NCI-H1694 (cell line): ENCODE data around the gene TIPRL.
"Not testable (repeated sequence)": the region's sequence is repeated elsewhere in the genome, so short reads cannot be mapped to it uniquely, and the experiment has no call there.

ENCODE experiments used
- DNase-seq: peaks from one replicate; lab custom pipeline; 2025; lab: John Stamatoyannopoulos, UW

Gene TIPRL

DNA sequence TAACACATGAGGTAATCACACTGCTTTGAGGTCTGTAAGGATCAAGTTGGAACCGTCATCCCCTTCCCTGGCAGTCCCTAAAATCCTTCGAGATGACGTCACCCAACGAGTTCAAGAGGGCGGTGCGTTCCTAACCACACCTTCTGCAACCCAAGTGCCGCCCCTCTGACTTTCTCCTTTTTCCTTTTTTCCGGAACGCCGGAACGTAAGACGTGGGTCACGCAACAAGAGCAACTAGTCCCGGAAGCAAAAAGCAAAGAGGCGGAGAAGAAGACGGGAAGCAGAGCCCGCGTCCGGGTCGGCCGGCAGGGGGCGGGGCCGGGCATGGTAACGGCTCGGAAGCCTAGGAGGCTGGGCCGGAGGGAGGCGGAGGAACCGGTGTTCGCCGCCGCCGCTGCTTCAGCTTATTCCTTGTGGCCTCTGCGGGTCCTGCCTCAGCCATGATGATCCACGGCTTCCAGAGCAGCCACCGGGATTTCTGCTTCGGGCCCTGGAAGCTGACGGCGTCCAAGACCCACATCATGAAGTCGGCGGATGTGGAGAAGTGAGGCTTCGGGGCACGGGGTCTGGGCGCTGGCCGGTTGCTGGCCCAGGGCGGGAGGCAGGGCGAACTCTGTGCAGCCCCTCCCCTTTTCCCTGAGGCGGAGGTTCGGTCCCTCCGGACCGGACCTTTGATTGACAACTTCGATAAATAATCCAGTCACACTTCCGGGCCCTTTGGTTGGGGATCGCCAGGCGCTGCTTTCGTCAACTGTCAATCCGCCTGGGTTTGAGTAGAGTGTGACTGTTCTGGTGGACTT lies at the start of gene TIPRL:
TSS of gene TIPRL (plus strand) at position 325 of the 800 bp plus-strand sequence. CDS start at position 441, 116 bp downstream.
- peak; percentile 97 for DNase-seq

DNA sequence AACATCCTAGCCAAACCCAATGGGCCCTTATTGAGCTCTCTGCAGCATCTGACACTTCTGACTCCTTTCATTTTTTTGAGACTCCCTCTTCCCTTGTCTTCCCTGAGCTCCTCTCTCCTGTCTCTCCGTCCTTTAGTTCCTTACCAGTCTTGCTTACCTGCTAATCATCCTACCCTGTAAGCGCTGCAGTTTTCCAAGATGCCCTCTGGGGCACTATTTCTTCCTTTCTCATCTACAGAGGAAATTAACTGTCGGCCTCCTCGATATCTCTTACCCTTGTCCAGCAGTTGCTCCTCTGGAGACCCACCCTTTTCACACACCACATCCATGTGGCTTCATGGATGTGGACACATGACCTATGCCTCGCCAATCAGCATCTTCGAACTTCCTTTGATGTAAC lies 48.8 kb upstream of the TIPRL start:
- DNase-seq = no peak

DNA sequence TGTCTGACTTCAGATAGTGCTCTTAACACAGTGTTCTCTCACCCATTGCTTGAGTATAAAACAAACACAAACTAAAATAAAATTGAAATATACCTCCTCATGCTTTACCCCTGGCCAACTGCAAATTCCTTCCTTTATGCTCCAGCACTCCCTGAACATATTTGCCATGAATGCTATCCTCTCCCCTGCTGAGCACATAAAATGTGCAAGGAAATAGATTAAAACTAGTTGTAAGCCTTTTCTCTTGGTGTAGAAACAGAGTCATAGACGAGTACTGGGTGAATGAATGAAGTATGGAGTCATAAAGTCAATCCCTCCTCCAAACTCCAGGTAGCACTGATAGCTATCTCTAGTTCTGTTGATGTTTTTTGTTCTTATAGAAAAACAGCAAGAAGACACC lies 44.6 kb upstream of the TIPRL start:
- no peak for DNase-seq

DNA sequence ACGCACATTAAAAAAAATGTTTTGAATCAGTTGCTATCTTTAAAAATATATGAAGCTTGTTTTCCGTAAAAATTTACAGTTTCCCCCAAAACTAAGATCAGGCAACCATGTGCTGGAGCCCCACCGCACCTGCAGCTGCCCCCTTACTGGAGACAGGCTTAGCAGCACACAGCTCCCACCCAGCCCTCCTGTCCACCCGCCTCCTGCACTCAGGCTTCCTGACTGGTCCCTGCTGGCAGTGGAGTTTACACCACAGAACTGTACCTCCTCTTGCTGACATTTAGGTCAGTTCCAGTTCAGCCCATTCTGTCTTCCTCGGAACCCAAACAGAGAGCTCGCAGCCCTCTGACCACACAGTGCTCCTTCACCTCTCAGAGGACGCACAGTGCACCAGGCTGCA lies 44.1 kb upstream of the TIPRL start:
- no peak for DNase-seq

DNA sequence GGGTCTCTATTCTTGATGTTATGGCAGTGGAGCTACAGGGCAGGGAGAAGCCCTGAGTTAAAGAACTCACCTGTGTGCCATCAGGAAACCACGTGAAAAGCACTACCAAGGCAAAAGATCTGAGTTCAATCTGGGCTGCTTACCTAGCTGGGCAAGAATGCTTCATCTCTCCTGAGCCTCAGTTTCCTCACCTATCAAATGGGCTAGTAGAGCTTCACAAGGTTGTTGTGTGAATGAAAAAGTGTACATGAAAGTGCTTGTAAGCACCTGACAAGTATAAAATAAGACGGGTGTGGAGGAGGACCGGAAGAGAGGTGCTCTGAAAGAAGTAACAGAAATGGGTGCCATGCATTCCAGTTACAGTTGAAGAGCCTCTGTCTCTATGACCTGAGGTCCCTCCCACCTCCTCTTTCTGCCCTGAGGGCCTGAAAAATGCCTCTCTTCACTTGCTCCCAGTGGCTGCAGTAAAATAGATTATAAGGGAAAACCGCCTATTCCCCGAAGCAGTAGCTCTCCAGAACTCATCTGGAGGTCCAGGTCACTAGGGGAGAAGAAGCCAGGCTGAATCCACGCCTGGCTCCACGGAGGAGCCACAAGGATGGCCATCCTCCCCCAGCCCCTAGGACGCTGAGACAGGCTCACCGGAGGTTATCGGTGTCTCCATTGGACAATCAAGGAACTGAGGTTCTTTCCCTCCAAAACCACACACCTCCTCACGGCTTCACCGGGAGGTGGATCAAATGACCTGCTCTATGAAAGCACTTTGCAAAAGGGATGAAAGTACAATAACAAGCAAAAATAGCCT lies 43.4 kb upstream of the TIPRL start:
- no peak for DNase-seq

DNA sequence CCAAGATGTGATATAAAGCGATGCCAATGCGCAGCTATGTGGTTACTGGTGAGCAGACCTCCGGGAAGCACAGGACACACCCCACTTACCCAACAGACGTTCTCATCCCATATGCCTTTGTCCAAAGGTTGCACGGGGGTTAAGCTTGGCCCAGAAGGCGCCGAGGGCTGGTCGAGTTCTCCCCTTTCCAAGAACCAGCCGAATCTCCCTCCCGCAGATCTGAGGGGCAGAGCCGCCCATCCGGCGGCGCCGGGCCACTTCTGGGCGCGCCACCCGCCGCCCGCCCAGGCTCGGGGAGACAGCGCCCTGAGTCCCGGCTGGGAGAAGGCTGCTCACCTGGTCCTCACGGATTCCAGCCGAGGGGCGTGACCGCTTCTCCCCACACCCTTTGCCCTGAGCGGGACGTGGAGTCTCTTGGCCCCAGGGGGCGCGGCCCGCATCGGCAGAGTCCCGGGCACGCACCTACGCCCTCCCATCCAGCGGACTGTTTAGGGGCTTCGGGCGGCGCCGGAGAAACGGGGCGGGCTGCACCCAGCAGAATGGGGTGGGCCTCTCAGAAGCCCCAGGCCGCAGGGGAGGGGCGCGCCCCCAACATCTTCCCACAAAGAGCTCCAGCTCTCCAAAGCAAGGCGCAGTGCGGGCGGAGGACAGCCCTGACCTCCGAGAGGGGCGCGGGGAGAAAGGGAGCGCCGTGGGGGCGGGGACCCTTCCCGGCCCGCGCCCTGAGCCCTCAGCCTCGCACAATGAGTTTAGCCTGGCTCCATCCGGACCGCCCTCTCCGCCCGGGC lies 42.6 kb upstream of the TIPRL start:
- DNase-seq = no peak

DNA sequence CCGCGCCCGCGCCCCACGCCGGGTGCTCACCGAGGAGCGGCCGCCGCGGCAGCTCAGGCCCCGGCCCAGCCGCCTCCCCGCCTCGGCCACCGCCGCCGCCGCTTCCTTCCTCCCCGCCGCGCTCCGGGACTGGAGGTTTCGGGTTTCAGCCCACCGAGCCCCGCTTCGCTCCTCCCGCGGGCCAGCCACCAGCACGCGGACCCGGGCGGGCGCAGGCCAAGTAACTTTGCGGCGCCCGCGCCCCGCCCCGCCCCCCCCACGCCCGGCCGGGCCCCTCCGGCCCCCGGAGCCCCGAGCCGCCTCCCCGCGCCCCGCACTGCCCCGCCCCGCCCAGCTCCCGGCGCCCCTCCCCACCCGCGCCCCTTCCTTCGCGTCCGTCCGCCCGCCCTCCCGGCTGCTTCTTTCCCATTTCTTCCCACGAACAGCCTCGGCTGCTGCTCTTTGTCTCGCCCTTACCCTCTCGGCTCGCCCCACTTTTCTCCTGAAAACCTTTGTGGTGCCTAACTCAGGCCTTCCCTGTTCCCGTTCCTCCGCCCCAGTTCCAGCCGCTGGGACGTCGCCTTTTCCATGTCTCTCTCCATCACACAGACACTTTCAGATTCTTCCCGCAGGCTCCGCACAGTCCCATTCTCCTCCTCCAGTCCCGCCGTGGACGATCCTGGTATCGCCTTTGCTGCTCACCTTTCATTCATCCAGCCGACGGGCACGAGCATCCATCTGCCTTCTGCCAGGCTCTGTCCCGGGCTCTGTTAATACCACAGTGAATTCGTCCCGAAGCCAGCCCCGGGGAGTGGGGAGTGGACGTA lies 41.9 kb upstream of the TIPRL start, which contains the start of gene GPR161:
TSS of gene GPR161 (minus strand) at position 222 of the 806 bp plus-strand sequence. CDS start 32,080 bp downstream, outside the sequence.
- DNase-seq = no peak

DNA sequence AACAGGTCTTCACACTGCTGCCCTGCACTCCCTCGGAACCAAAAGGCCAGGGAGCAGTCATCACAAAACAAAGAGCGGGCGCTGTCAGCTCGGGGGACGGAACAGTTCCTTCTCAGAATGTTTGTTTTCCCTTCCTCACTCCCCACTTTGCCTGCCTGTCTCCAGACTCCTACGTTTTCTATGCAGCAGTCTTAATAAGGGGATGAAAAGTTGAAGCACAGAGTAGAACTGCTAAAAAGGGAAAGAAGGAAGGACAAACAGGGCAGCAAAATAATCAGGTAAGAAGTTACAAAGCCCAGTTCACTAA lies 41.3 kb upstream of the TIPRL start:
- no peak for DNase-seq

DNA sequence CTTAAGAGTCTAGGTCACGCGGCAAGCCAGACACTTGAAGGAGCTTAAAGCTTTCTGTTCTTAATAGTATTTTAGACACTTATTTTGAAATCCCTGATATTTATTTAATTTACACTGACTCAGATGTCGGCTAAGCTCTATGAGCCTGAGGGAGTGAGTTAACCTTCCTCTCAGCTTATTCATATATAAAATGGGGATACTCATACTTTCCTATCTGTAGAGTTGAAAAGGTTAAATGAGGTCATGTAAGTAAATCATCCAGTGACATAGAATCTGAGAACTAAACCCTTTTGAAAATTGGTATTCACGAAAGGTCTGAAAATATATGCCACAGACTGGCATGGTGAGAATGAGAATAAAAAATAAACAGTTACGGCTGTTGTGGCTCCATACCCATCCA lies 40.6 kb upstream of the TIPRL start:
- DNase-seq = no peak

DNA sequence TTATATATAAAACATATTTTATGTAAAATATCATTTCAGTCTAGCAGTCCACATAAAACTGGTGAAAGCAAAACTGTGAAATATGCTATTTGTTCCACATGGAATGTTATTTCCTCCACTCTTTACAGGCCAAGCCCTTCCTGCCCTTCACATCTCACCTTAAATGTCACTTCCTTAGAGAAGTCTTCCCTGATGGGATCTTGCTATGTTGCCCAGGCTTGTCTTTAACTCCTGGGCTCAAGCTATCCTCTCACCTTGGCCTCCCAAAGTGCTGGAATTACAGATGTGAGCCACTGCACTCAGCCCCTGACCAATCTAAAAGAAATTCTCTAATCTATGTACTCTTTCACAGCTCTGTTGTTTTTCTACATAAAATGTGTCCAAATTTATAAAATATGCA lies 39.7 kb upstream of the TIPRL start:
- no peak for DNase-seq

DNA sequence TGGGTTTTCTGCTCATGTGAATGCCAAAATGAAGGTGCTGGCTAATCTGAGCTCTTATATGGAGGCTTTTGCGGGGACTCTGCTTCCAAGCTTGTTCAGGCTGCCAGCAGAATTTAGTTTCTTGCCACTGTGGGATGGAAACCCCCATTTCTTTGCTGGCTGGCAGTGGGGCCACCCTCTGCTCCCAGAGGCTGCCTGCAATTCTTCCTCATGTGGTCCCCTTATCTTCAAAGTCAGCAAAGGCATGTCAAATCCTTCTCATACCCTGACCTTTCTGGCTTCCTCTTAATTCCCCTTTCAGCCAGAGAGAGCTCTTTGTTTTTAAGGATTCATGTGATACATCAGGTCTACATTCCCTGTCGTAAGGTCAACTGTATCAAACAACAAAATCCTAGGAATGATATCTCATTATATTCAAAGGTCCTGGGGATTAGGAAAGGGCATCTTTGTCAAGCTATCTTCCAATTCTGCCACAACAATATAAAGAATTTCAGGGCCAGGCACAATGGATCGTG lies 36.8 kb upstream of the TIPRL start:
- DNase-seq = no peak

DNA sequence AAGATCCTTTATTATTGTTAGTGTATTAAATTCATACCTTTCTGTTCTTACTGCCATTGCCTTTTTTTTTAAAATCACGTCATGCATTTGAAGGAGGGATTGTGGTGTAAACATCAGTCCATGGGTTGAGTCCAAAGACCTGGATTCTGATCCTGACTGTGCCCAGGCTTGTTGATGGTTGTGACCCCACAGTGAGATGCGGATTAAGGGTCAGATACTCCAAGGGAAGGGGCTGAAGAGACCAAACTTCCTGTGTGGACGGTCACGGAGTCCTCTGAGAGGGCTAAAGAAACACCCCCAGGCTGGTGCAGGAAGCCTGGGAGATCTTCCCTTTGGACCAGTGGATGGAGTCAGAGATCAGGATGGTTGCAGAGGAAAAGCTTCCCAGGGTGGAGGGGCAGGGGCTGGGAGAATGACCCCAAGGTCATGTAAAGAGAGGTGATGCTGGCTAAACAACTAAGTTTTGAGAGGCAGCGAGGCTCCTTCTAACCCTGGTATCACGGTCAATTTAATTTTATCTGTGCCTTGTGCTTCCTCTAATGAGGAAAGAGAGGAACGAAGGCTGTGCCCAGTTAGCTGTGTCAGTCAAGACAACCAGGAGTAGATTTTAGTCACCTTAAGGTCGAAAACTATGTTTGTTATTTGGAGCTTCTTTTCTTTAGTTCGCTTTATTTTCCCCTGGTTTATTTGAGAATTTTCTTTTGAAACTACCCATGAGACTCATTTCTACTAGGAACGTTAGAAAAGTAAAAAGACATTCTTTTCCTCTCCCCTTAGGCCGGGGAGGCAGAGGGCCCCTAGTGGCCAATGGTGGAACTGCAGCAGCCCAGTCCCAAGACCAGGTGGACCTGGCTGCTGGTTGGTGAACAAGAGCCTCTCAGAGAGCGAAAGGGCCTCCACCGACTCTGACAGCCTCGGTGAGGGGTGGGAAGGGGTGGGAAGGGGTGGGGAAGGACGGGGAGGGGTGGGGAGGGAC lies 33.3 kb upstream of the TIPRL start:
- peak; percentile 78 for DNase-seq

DNA sequence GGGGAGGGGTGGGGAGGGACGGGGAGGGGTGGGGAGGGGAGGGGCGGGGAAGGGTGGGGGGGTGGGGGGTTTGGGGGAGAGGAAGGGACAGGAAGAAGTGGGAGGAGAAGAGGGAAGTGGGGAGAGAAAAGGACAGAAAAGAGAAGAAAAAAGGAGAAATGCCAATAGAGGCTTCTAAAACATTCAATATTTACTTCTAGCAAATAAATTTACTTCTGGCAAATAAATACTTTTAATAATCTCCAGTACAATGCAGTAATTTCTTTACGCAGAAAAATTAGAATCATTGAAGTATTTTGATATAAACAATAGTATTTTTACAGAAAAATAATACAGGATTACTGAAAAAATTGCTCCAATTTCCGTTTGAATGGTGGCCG lies 32.6 kb upstream of the TIPRL start:
- no peak for DNase-seq

DNA sequence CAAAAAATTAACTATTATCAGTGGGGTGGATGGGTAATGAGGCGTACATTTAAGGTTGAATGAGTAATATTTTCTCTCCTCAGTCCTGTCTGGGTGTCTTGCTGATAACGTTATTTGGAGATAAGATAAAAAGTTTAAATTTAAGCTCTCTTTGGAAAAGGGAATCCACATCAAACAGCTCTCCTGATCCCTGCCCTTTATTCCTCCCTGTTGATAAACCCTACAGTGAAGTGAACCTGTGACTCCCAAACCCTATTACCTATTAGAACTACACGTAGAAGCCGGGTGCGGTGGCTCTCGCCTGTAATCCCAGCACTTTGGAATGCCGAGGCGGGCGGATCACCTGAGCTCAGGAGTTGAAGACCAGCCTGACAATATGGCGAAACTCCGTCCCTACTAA lies 32.1 kb upstream of the TIPRL start:
- no peak for DNase-seq

DNA sequence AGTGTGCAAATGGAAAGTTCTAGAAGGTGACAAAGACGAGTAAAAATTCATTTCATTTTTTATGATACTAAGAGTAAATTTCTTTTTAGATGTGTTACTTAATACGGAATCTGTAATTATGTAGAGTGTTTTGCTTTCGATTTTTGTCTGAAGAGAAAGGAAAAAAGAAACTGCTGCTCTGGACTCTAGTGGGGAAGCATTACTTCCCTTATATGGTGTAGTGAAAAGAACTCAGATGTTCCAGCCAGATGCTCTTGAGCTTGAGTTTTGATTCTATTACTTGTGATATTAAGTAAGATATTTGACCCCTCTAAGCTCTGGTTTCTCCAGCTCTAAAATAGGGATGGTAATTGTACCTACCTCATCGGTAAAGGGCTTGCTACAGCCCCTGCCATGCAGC lies 29.8 kb upstream of the TIPRL start:
- DNase-seq = no peak

DNA sequence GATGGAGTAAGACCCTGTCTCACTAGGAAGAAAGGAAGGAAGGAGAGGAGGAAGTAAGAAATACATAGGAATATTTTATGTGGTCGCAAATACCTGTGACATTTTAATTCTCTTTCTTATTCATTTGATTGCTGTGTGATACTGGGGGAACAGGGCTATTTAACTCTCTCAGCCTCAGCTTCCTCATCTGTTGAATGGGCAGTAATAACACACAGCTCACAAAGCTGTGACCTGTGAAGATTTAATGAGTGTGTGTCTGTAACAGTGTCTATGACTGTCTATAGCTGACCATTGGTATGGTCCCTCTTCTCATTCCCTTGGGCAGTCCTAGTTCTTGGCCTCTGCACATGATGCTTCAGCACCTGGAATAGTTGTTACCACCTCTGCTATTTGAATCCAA lies 28.5 kb upstream of the TIPRL start:
- DNase-seq = no peak

DNA sequence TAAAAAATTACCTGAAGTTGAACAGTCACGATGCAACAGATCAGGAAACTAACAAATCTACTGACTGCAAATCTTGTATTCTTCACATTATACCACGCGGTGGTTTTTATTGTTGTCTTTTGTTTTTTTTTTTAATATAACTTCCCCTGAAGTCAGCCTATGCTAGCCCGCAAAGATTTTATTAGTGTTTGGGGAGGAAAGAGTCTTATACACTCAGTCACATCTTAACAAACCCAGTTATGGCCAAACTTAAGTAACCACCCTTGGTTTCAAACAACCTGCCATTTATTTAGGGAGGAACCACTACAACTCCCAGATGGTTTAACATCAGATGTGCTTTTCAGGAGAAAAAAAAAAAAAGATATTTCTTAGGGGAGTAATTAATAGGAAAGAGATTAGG lies 26.8 kb upstream of the TIPRL start:
- no peak for DNase-seq

DNA sequence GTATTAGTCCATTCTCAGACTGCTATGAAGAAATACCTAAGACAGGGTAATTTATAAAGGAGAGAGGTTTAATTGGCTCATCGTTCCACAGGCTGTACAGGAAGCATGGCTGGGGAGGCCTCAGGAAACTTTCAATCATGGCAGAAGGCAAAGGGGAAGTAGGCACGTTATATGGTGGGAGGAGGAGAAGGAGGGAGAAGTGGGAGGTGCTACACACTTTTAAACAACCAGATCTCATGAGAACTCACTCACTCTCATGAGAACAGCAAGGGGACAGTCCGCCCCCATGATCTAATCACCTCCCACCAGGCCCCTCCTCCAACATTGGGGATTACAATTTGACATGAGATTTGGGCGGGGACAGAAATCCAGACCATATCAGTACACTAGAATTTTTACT lies 24.1 kb upstream of the TIPRL start:
- DNase-seq = not testable (repeated sequence)

DNA sequence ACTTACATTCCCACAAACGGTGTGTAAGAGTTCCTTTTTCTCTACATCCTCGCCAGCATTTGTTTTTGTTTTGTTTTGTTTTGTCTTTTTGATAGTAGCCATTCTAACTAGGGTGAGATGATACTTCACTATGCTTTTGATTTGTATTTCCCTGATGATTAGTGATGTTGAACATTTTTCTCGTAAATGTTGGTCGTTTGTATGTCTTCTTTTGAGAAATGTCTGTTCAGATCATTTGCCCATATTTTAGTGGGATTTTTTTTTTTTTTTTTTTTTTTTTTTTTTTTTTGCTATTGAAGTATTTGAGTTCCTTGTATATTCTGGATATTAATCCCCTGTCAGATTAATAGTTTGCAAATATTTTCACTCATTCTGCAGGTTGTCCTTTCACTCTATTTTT lies 22.9 kb upstream of the TIPRL start:
- DNase-seq = no peak

DNA sequence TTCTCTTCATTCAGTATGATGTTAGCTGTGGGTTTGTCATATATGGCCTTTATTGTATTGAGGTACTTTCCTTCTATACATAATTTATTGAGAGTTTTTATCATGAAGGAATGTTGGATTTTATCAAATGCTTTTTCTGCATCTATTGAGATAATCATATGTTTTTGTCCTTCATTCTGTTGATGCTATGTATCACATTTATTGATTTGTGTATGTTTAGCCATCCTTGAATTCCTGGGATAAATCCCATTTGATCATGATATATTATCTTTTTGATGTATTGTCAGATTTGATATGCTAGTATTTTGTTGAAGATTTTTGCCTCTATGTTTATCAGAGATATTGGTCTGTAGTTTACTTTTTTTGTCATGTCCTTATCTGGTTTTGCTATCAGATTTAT lies 21.1 kb upstream of the TIPRL start:
- DNase-seq = no peak
